ENCODE data around the gene AKAP1.

Gene AKAP1

DNA sequence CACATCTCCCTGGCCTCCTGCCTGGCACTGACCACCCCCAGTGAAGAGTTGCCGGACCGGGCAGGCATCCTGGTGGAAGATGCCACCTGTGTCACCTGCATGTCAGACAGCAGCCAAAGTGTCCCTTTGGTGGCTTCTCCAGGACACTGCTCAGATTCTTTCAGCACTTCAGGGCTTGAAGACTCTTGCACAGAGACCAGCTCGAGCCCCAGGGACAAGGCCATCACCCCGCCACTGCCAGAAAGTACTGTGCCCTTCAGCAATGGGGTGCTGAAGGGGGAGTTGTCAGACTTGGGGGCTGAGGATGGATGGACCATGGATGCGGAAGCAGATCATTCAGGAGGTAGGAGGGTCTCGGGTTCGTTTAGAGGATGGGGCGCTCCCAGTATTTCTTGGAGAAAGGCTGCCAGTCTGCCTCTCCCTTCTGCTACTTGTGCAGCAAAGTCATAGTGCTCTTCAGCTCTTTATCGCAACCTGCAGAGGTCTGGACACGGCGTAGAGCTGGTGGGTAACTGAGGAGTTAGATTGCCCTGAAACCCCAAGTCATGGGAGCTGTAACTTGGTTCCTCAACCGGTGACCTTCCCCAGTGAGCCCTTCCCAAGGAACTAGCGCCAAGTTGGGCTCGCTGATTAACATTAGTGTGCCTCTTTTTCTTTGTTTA, 21.9 kb downstream of the AKAP1 start:
- DNase-seq, result no peak

DNA sequence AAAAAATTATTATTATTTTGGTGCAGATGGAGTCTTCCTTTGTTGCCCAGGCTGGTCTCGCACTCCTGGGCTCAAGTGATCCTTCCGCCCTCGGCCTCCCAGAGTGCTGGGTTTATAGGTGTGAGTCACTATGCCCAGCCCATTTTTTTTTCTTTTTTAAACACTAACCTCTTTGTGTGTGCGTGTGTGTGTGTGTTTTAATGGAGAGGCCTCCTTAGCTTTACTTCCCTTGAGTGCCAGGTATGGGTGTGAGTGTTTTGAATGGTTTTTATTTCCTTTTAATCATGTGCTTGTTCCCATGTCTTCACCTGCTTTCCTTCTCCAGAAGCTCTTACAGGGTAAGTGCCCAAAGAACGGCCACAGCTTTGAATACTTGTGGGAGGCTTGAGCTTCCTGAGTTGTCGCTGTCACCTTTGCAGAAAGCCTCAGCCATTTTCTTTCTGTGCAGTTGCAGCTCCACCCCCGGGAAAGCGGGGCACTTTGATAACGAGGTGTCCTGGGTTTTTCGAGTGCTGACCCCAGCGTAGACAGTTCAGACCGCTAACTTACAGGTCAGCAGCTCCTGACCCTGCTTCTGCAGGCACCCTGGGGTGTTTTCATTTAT, 22.6 kb downstream of the AKAP1 start:
- DNase-seq, result no peak

DNA sequence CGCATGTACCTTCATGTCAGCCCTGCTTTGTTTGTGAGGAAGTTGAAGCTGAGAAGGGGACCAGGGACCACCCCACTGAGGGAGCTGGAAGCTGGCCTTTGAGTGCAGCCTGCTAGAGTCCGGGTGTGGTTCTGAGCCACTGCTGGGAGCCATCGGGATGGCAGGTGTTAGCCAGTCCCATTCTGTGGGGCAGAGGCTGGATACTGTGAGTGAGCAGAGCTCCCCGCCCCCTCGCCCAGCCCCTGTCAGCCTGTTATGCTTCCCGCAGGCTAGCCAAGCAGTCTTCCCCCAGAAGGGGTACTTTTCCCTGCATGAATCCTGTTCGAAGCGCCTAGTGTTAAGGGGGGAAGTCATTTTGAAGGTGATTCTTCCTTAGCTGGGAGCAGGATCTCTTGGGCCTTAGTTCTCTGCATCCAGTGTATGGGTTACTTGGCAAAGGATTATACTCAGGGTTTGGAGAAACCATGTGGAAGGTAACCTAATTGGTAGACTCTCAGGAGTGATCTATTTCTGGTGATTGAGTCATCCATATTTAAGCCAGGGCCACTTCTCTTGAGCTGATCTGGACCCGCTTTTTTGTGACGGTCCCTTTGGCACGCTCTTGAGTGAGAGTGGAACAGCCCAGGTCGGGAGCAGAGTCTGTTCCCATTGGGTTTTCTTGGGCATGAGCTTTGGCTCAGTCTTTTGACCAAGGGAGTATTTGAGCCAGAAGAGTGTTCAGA, 23.8 kb downstream of the AKAP1 start:
- DNase-seq, result no peak

DNA sequence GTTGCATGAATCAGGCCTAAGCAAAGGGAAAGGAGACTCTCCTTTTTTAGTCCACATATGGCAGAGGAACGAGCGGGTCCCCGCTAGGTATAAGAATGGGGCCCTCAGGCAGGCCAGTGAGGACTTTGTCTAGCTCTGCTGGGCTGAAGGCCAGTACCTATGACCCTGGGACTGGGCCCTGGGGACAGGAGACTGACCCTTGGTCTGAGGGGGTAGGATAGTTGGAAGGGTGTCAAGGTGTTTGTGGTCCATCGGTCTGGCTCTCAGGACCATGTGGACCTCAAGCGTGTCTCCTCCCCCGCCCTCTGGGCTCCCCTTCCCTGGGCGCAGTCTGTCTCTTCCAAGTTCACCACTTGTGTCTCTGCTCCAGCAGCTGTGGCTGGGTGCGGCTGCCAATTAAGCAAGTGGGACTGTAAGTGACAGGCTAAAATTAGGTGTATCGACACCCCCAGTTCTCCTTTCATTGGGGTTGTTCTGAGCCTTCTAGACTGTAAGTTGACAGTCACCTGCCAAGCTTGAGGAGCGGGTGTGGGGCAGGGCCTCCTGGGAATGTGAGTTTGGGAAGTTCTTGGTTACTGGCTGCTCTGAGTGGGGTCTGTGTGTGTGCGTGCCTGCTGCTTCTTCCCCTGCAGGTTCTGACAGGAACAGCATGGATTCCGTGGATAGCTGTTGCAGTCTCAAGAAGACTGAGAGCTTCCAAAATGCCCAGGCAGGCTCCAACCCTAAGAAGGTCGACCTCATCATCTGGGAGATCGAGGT, 24.5 kb downstream of the AKAP1 start:
- DNase-seq, result no peak

DNA sequence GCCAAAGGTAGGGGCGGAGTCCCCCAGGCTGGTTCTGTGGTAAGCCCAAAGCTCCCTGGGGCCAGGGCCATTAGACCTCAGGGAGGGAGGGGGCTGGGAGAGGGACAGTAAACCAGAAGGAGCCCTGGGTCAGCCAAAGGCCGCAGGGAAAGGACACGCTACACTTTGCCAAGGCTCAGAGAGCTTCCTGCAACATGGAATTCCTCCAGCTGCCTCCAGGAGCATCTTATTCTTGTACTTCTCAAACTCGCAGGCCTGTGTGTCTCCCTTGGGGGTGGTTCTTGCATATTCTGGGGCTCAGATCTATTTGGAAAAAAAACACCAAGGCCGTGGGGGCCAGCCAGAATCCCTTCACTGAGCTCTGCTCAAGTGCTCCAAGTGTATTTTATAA, 25.1 kb downstream of the AKAP1 start:
- no peak for DNase-seq

DNA sequence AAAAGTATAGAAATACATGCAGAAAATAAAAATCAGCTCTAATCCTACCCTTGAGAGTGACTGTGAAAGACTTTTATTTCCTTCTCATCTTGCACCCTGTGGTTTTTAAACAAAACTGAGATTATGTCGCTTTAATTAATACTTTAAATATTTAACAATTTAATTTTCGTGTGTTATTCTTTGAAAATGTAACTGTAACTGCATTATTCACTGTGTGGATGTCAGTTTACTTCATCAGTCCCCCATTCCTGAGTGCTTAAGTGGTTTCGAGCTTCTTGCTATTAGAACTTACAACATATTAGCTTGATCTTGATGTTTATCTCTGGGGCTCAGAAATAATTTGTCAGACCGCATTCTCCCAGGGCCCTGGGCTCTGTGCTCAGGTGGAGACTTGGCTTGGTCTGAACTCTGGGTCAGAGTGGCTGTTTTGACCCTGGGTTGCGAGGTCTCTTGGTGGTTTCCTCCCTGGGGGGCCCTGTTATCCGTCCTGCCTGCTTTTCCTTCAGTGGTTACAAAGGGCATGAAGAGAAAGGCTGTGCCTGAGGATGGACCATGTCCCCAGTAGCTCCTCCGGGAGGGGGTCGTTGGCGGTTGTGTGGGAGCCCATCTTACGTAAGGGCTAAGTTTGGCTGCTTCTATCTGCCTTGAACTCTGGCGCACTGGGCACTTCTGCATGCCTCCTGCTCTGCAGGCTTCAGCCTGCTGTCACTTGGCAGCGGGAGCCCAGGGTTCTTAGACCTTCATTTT, 25.7 kb downstream of the AKAP1 start:
- DNase-seq, result no peak

DNA sequence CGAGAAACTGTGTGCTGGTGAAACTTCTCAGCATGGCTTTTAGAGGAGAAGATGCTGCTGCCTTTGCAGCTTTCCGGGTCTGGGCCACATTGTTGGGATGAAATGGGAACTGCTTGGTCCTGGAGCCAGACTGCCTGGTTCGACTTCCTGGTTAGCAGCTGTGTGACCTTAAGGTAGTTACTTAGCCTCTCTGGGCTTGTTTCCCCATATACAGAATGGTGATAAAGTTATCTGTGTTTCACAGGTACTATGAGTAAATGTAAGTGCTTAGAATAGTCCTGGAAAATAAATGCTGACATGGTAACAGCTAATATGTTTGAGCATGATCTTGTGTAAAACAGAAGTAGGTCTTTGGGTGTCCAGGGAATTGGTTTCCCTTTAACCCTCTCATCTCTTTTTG, 26.3 kb downstream of the AKAP1 start:
- no peak for DNase-seq

DNA sequence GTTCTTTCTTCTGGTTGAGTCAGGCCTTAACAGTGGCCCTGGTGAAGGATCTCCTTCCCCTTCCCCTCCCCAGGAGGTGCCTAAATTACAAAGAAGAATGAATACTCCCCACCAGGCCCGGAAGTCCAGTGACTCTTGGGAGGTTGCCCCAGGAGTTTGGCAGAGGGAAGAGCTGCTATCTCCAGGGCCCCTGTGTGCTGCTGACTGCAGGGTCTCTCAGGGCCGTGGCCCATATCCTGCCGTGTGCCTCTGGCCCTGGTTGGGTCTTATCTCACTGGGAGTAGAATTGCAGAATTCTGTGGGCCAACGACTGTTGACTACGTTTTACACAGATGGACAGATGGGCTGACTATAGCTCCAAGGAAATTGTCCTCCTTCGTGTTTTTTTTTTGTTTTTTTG, 28.0 kb downstream of the AKAP1 start:
- DNase-seq, result no peak

DNA sequence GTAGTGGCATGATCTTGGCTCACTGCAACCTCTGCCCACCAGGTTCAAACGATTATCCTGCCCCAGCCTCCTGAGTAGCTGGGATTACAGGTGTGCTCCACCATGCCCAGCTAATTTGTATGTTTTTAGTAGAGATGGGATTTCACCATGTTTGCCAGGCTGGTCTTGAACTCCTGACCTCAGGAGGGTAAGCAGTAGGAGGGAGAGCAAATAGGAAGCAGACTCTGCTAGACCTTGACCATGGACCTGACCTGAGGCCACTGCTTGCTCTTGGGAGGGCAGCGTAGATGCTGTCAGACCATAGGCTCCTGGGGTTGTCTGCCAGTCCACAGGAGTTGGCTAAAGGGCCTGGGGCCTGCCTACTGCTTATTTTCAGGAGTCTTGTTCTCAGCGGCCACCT, 28.6 kb downstream of the AKAP1 start:
- DNase-seq, result no peak

DNA sequence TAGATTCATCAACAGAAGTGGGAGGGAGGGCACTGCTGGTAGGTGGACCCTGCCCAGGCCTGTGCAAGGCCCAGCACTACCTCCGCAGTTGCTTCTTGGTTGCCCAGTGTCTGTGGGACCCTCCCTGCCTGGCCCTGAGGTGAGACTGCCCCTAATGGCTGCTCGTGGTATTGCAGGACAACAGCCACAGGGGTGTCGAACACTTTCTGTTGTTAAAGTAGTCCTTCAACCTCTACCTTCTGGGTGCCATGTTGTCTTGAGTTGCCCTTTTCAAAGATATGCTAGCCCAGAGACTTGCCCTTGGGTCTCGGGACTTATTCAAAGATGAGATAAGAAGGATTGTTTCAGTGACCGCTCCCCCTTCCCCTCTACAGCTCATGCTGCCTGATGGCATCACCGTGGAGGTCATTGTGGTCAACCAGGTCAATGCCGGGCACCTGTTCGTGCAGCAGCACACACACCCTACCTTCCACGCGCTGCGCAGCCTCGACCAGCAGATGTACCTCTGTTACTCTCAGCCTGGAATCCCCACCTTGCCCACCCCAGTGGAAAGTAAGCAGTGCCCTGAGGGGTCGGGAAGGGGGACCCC, 29.1 kb downstream of the AKAP1 start:
- no peak for DNase-seq

DNA sequence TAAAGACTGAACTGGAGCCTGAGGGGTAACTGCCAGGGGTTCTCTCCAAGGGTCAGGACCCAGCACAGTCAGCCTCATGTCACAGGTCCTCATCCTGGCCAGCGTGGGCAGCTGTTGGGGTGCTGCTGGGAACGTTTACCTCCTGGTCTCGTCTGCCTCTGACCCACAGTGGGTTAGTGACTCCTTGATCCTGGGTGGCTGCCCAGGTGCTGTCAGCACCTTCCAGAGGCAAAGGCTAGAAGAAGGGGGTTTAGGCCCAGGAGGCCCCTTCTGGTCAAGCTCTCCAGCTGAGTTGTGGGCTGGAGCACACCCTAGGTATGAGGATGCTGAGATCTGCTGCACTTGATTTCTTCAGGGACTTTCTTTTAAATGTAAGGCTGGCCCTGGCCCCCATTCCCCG, 30.3 kb downstream of the AKAP1 start:
- DNase-seq, result no peak

DNA sequence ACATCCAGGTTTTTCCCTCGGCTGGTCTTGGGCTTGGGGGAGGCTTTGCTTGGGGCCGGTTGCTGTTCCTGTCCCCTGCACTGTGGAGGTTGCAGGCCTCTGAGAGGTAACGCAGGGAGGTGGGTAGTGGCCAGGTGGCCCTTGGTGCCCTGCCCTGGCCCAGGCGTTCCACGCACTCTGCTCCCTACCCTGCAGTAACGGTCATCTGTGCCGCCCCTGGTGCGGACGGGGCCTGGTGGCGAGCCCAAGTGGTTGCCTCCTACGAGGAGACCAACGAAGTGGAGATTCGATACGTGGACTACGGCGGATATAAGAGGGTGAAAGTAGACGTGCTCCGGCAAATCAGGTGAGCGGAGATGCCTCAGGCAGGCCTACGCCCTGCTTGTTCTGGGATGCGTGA, 30.9 kb downstream of the AKAP1 start:
- DNase-seq, result no peak

DNA sequence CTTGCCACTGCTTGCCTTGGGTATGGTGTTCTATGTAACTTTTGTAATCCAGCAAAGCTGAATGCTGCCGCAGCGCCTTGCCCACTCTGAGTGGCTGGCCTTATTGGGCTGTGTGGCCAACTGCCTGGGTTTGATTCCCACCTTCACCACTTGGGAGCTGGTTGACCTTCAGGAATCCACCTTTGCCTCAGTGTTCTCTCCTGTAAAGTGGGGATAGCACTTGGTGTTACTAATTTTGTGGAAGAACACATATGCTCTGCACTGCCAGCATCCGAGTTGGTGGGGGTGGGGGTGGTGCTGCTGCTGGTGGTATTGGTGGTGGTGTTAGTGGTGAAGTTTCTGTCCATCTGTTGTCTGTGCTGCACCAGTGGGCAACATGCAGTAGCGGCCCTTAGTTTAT, 32.8 kb downstream of the AKAP1 start:
- DNase-seq, result no peak

DNA sequence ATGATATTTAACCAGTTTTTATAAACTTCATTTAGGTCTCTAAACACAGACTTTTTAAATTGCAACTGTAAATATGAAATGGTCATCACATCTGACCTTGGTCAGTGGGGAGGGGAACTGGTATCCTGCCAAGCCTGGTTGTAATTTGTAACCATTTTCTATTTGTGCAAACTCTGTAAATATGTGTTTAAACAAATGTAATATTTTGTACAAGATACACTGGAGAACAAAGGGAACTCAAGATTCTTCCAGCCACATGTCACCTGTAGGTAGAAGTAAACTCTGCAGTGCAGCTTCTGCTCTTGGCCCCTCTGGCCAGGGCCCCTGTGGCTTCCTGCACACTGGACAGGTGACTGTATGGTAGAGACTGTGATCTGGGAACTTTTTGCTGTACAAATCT, 35.8 kb downstream of the AKAP1 start:
- DNase-seq, result no peak

DNA sequence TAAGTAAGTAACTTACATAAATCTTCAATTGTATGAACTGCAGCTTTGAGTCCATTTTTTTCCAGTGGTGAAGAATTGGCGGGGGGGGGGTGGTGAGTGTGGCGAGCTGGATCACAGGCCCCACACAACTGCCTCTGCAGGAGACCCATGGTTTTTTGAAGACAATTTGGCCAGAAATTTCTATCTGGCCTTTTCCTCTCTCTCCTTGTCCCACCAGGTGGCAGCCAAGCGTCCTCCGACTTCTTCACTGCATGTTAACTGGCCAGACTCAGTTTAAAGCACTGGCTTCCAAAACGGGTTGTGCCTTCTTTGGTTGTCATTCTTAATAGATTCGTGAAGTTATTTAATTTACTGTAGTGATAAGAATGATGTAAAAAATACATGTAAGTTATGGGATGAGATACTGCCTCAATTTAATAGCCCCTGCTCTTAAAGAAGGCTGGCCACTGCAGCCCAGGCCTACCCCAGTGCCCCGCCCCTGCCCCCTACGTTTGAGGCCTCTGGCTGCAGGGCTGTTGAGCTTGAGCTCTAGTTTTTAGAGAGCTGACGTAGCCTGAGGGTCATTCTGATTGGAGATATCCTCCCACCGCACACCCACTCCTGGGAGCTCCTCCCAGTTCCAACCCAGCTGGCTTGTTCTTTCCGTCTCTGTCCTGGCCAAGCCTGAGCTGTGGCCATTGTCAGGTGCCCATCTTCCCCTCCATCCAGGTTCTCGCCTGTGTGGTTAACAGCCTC, 36.4 kb downstream of the AKAP1 start:
- DNase-seq, result no peak

DNA sequence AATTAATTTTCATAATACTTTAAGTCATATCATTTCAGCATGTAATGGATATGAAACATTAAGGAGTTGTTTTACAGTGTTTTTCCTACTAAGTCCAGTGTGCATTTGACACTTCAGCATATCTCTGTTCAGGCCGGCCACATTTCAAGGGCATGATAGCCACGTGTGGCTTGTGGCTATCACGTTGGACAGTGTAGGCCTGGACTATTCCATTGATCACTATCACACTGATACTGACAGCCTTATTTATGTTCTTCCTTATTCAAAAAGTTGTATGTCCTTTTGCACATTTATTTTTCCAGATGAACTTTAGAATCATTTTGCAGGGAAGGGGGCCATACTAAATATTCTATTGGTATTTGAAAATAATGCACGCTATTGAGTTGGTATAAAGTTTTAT, 39.0 kb downstream of the AKAP1 start:
- no peak for DNase-seq

DNA sequence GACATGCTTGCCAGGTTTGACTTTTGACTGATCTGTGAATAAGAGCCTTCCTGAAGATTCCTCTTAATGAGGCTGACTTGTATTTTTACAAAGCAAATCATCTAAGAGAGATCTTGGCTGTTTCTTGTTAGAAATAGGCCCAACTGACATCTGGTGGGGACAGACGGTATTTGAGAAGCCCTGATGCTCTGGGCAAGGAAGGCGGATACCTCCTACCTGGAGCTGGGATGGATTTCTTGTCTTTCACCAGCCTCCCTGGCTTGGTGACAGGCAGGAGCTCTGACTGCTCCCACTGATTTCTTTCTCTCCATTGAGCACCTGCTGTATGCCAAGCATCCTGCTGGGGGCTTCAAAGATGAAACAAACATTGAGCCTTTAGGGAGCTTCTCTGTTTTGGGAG, 40.4 kb downstream of the AKAP1 start:
- no peak for DNase-seq

DNA sequence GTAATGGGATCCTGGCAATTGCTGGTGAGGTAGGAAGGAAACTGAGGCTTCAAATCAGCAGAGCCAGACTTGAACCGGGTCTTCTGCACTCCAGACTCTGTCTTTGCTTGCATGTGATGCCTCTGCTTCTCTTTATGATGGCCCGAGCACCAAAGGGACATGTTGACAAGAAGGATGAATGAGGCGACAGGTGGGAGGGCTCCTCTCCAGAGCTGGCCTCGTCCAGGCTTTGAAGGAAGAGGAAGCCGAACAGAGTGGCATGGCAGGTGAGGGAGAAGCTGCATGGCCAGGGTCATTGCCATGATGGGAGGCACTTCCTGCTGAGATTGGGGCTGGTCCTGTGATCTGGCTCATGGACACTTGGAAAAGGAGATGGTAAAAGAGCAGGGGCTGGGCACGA, 40.8 kb downstream of the AKAP1 start:
- no peak for DNase-seq

DNA sequence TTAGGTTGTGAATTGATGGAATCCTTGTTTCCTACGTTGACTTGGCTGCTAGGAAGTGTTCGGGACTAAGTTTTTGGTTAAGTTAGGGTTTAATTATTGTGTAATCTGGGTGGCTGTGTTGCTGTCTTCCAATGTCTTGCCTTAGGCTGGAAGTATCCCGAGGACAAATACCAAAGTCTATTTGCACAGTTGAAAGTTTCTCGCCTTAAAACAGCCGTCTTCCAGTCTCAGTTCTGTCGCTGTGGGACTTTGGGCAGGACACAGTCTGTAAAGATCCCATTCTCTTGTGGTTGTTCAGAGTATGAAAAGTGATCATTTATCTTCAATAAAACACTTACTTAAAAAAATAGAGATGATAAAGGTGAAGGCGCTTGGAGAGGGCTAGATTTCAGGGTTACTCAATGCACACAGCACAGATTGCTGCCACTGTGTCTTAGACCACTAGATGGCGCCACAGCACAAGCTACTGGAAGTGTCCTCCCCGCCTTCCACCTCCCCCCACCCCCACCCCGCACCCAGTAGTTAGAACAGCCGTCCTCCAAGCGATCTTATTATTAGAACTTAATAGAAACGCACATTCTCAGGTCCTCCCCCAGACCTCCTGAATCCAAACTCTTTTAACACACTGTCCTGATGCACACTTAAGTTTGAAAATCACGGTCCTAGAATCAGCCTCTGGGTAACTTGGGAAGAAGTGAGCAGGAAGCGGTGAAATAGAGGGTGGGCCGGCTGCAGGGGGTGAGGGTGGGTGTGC, 45.8 kb downstream of the AKAP1 start:
- no peak for DNase-seq

DNA sequence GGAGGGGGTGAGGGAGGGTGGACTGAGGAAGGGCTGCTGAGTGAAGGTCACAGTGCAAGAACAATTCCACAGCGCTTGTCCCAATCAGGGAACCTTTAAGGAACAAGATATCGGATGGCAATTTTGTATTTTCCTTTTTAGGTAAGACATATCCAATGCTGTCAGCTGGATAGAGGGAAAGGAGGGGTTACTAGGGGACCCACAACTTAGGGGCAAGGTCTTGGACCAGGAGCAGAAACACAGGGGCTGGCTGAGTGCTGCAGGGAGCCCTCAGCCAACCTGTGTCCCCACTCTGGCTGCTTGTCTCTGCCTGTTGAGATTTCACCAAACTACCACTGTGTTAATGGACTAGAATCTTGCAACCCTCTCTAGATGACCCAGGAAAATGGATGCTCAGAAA, 47.6 kb downstream of the AKAP1 start:
- no peak for DNase-seq

DNA sequence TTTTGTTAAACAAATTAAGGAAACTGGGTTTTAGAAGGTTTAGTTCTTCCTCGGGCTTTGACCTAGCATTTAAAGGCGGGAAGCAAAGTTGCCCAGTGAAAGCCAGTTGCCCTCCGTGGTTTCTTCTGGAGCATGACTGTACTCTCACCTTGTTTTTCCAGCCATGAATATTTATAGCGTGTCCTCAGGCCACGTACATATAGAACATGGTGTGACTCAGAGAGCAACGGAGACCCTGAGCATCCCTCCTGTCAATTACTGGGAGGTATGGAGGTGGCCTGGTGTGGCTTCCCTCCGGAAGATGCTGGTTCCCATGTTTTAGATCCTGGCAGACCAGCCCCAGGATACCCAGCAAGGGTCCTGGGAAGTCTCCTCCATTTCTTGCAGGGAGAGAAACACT, 48.4 kb downstream of the AKAP1 start:
- DNase-seq, result no peak
